Cardiac muscle cell (in vitro differentiated cells and primary cell): ENCODE results near the gene CD40LG. TPM values are rescaled to one million over a fixed set of nuclear protein-coding genes. Genes with fewer than 3 reads are reported as not detected.

Experiments used
- DNase-seq, 2 donors: peaks; one replicate each; pipeline versions ENCODE4 v3.0.0 to v3.0.0-alpha.2; 2010 to 2017; ENCODE audit warnings: low read depth in 1 of 2, low spot score in 1 of 2
- H3K27ac ChIP-seq: fragments of 200-600 bp; sonication (generic); 2 replicates; pipeline ENCODE4 v1.5.1; 2016
- H3K27me3 ChIP-seq: fragments of 200-600 bp; sonication (generic); 2 replicates; pipeline ENCODE4 v1.6.0; 2016; ENCODE audit warnings: control low read depth
- H3K36me3 ChIP-seq: fragments of 200-600 bp; sonication (generic); 2 replicates; pipeline ENCODE4 v1.5.1; 2016; ENCODE audit warnings: control low read depth
- H3K4me1 ChIP-seq: fragments of 200-600 bp; sonication (generic); 2 replicates; pipeline ENCODE4 v1.8.1; 2017; ENCODE audit warnings: low read depth, mild to moderate bottlenecking, mixed run types
- H3K4me3 ChIP-seq: fragments of 200-600 bp; sonication (generic); 2 replicates; pipeline ENCODE4 v1.5.1; 2016; ENCODE audit warnings: mild to moderate bottlenecking
- H3K9me3 ChIP-seq: fragments of 200-600 bp; sonication (generic); 2 replicates; pipeline ENCODE4 v1.5.1; 2017; ENCODE audit warnings: low read depth, mild to moderate bottlenecking, control low read depth
- CTCF ChIP-seq: IDR thresholded peaks from 2 replicates; pipeline ENCODE4 v1.5.1; 2012; ENCODE audit warnings: low read depth, mild to moderate bottlenecking, low read length
- polyA plus RNA-seq: library from polyadenylated mRNA; unstranded; fragments of >200 nt; fragmentation: Nextera tagmentation; extraction: Ambion mirVana; gene quantifications from 2 replicates; pipeline ENCODE4 v1.2.1, GENCODE V29; 2016
- total RNA-seq: library from RNA; depleted of rRNA; stranded (reverse); fragments of >200 nt; gene quantifications from 2 replicates; pipeline ENCODE4 v1.2.3, GENCODE V29; 2016

The CD40LG gene
- total and polyA plus RNA-seq, 2 experiments from 2014 or later = not detected

GRCh38 chrX:136625246-136625645 lies 22.7 kb upstream of the CD40LG start:
- Histone ChIP-seq H3K9me3 (no peaks in the 10 kb centered on the region), H3K4me1 (no peaks in the 10 kb centered on the region), H3K27me3 (no peaks in the 10 kb centered on the region), H3K36me3 (no peaks in the 10 kb centered on the region), H3K4me3 (no peak overlapping the region), H3K27ac (no peak overlapping the region)
- DNase-seq = no peak
- no peak for TF ChIP-seq CTCF

GRCh38 chrX:136626237-136626636 lies 21.7 kb upstream of the CD40LG start:
- no peak for DNase-seq
- H3K9me3 ChIP-seq = no peaks in the 10 kb centered on the region
- no peaks in the 10 kb centered on the region for H3K4me1 ChIP-seq
- H3K27ac ChIP-seq = no peak overlapping the region
- no peak for TF ChIP-seq CTCF
- no peaks in the 10 kb centered on the region for H3K36me3 ChIP-seq
- no peak overlapping the region for H3K4me3 ChIP-seq
- no peaks in the 10 kb centered on the region for H3K27me3 ChIP-seq

GRCh38 chrX:136626891-136627290 lies 21.1 kb upstream of the CD40LG start:
- H3K27me3 ChIP-seq = no peaks in the 10 kb centered on the region
- no peaks in the 10 kb centered on the region for H3K4me1 ChIP-seq
- no peak overlapping the region for H3K4me3 ChIP-seq
- no peak for TF ChIP-seq CTCF
- no peaks in the 10 kb centered on the region for H3K9me3 ChIP-seq
- no peak for DNase-seq
- H3K36me3 ChIP-seq = no peaks in the 10 kb centered on the region
- no peak overlapping the region for H3K27ac ChIP-seq

- Histone ChIP-seq H3K4me3 (no peak overlapping the region), H3K36me3 (no peaks in the 10 kb centered on the region), H3K9me3 (no peaks in the 10 kb centered on the region), H3K27me3 (no peaks in the 10 kb centered on the region), H3K4me1 (no peaks in the 10 kb centered on the region), H3K27ac (no peak overlapping the region)
- no peak for TF ChIP-seq CTCF
- DNase-seq = no peak
Observed at GRCh38 chrX:136627409-136627808, 20.5 kb upstream of the CD40LG start.

- no peaks in the 10 kb centered on the region for H3K4me1 ChIP-seq
- no peak for TF ChIP-seq CTCF
- H3K9me3 ChIP-seq = no peaks in the 10 kb centered on the region
- no peak overlapping the region for H3K4me3 ChIP-seq
- no peaks in the 10 kb centered on the region for H3K27me3 ChIP-seq
- H3K27ac ChIP-seq = no peak overlapping the region
- no peaks in the 10 kb centered on the region for H3K36me3 ChIP-seq
- DNase-seq = no peak
Observed at GRCh38 chrX:136629084-136629750, 18.7 kb upstream of the CD40LG start.

GRCh38 chrX:136630881-136631280 lies 17.1 kb upstream of the CD40LG start:
- H3K4me3 ChIP-seq = no peak overlapping the region
- H3K4me1 ChIP-seq = no peaks in the 10 kb centered on the region
- H3K27me3 ChIP-seq = no peaks in the 10 kb centered on the region
- H3K27ac ChIP-seq = no peak overlapping the region
- no peak for TF ChIP-seq CTCF
- H3K9me3 ChIP-seq = no peaks in the 10 kb centered on the region
- DNase-seq = no peak
- H3K36me3 ChIP-seq = no peaks in the 10 kb centered on the region
